ENCODE results near the gene GSTM4. TPM values are rescaled to one million over a fixed set of nuclear protein-coding genes. Genes with fewer than 3 reads are reported as not detected.
A peak's percentile ranks its signal among the peaks of the same experiment; 100 is the strongest.

GSTM4 gene
- total and polyA plus RNA-seq, 2 experiments from 2014 or later: 12.8 to 12.9 TPM

- H3K4me3 Mint-ChIP-seq: peak overlapping the region; percentile 95
- peaks cover 4% of the 10 kb centered on the region; the same call in 1 of the 2 replicates for H4K20me1 ChIP-seq (replicated peaks; ENCODE audit: insufficient read depth)
- no peaks in the 10 kb centered on the region for H3K9me2 ChIP-seq (ENCODE audit: insufficient read depth)
- peaks cover 7% of the 10 kb centered on the region for H3K27me3 Mint-ChIP-seq (ENCODE audit: insufficient read depth, low read depth, poor library complexity)
- peaks cover 4% of the 10 kb centered on the region for H3K36me3 Mint-ChIP-seq (ENCODE audit: low read depth)
- no peaks in the 10 kb centered on the region for H3K9me3 Mint-ChIP-seq
- no peak overlapping the region; the same call in 1 of the 2 replicates for H3K27ac Mint-ChIP-seq
- H3K27me3 ChIP-seq (ENCODE audit: insufficient read depth): no peaks in the 10 kb centered on the region
- no peak for DNase-seq (ENCODE audit: low spot score)
- H3K79me2 ChIP-seq (replicated peaks; ENCODE audit: insufficient read depth): peaks cover 37% of the 10 kb centered on the region
- H3K27ac ChIP-seq (ENCODE audit: low read depth): no peak overlapping the region
- H2AFZ ChIP-seq: no peak overlapping the region
- H3K4me1 ChIP-seq (ENCODE audit: insufficient read depth): peaks cover 17% of the 10 kb centered on the region
- no peaks in the 10 kb centered on the region for H3K36me3 ChIP-seq (ENCODE audit: insufficient read depth)
- TF ChIP-seq ZNF462 (CRISPR knock-in tag; IDR thresholded peaks at IDR 0.05): no peak
- TF ChIP-seq CTCF (conservative IDR thresholded peaks at IDR 0.05; ENCODE audit: low read depth in 2 of 2): no peak
- no peak for TF ChIP-seq REST (IDR thresholded peaks at IDR 0.05; ENCODE audit: unreplicated experiment)
- TF ChIP-seq POLR2AphosphoS5 (IDR thresholded peaks at IDR 0.05; ENCODE audit: low read depth): no peak
- no peak for TF ChIP-seq CREB1 (CRISPR knock-in tag; IDR thresholded peaks at IDR 0.05; ENCODE audit: low read depth)
- TF ChIP-seq ETS1 (IDR thresholded peaks at IDR 0.05): no peak
- no peak for TF ChIP-seq ZNF114 (CRISPR knock-in tag; IDR thresholded peaks at IDR 0.05)
- no peak for TF ChIP-seq NANOG (IDR thresholded peaks at IDR 0.05; ENCODE audit: borderline replicate concordance)
- TF ChIP-seq EZH2phosphoT487 (IDR thresholded peaks at IDR 0.05; ENCODE audit: unreplicated experiment): no peak
- peaks cover 41% of the 10 kb centered on the region for H3K4me1 Mint-ChIP-seq
- H3K4me2 ChIP-seq: no peak overlapping the region
- H3K4me3 ChIP-seq: no peak overlapping the region
- H3F3A ChIP-seq (replicated peaks; ENCODE audit: low read depth): no peaks in the 10 kb centered on the region
- no peak for ATAC-seq
Measured at GRCh38 chr1:109622137-109622892, 33.6 kb upstream of the GSTM4 start.
